ENCODE results near the gene ZFPL1. TPM values are rescaled to one million over a fixed set of nuclear protein-coding genes. Genes with fewer than 3 reads are reported as not detected.

The ZFPL1 gene
- total RNA-seq, 1 donor = 28.9 TPM

DNA sequence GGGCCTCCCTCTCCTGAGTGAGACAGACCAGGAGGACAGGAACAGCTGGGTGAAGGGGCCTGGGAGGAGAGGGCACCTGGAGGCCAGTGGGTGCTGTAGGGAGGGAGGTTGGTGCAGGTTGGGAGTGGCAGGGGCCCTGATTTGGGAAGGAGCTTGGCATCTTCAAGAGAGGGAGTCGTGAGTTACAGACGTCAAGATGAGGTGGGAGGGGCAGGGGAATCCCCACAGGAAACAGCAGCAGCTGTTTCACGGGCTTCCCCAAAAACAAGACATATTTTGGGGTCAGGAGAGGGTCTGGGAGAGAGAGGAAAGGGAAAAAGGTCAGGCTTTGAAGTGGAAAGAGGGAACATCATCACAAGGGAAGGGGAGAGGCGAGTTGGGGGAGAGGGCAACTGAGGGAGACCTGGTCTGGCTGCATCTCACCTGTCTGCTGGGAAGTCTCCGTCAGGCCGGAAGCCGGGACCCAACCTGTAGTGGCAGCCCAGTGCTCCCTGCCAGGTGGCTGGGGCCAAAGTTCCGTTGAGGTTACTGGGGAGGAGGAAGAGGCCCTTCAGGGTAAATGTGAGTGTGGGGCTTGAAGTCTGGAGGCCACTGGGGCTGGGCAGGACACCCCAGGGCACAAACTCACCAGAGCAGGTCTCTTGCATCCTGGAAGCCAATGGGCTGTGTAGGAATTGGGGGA lies 30.1 kb upstream of the ZFPL1 start:
- H3K4me3 ChIP-seq (ENCODE audit: low read depth, low read length) = no peak overlapping the region
- TF ChIP-seq, protein P1, sequence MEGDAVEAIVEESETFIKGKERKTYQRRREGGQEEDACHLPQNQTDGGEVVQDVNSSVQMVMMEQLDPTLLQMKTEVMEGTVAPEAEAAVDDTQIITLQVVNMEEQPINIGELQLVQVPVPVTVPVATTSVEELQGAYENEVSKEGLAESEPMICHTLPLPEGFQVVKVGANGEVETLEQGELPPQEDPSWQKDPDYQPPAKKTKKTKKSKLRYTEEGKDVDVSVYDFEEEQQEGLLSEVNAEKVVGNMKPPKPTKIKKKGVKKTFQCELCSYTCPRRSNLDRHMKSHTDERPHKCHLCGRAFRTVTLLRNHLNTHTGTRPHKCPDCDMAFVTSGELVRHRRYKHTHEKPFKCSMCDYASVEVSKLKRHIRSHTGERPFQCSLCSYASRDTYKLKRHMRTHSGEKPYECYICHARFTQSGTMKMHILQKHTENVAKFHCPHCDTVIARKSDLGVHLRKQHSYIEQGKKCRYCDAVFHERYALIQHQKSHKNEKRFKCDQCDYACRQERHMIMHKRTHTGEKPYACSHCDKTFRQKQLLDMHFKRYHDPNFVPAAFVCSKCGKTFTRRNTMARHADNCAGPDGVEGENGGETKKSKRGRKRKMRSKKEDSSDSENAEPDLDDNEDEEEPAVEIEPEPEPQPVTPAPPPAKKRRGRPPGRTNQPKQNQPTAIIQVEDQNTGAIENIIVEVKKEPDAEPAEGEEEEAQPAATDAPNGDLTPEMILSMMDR (IDR thresholded peaks at IDR 0.05; ENCODE audit: insufficient read depth, low read depth, low read length) = no peak
- DNase-seq (ENCODE audit: low read depth) = no peak

DNA sequence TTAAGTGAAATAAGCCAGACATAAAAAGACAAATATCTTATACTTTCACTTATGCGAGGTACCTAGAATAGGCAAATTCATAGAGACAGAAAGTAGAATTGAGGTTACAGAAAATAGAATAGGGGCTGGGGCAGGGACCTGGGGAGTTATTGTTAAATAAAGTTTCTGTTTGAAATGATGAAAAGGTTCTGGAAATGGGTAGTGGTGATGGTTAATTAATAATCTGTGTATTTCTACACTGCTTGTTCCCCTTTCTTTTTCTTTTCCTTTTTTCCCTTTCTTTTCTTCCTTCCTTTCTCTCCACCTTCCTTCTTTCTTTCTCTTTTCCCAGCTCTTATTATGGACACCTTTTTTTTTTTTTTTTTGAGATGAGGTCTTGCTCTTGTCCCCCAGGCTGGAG lies 28.5 kb upstream of the ZFPL1 start:
- TF ChIP-seq, protein P1 (IDR thresholded peaks at IDR 0.05; ENCODE audit: insufficient read depth, low read depth, low read length) = no peak
- no peak overlapping the region for H3K4me3 ChIP-seq (ENCODE audit: low read depth, low read length)
- DNase-seq (ENCODE audit: low read depth) = no peak

DNA sequence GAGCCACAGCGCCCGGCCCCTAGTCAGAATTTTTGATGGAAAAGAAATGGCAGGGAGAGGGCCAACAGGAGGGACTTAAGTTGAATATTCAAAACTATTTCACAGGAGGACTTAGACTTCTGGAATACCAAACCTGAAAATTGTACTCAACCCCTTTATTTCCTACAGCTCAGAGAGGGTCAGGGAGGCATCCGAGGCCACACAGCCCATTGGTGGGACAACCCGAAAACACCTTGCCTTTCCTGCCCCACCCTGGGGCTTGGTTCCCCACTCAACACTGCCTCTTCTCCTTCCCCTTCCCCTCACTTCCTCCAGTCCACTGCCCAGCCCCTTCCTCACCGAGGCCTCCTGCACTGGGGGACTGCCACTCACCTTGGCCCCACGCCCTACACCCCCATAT lies 27.0 kb upstream of the ZFPL1 start:
- H3K4me3 ChIP-seq (ENCODE audit: low read depth, low read length) = no peak overlapping the region
- DNase-seq (ENCODE audit: low read depth) = no peak
- TF ChIP-seq, protein P1 (IDR thresholded peaks at IDR 0.05; ENCODE audit: insufficient read depth, low read depth, low read length) = no peak

DNA sequence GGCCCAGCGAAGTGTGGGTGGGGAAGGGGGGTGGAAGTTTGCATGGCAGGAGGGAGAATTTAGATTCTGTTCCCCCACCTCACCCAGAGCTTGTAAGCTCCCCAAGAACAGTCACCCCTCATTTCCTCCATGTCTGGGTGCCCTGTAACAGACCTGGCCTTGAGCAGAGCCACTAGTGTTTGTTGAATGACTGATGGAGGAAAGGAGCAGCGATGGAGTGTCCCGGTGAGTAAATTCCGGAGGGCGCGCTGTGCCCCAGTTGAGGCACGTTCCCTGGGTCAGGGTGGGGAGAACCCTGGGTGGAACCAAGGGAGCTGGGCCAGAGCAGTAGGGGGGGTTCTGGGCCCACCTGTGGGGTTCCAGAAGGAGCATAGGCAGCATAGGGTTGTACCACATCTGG lies 26.5 kb upstream of the ZFPL1 start:
- no peak for DNase-seq (ENCODE audit: low read depth)
- TF ChIP-seq, protein P1 (IDR thresholded peaks at IDR 0.05; ENCODE audit: insufficient read depth, low read depth, low read length) = no peak
- H3K4me3 ChIP-seq (ENCODE audit: low read depth, low read length) = no peak overlapping the region

DNA sequence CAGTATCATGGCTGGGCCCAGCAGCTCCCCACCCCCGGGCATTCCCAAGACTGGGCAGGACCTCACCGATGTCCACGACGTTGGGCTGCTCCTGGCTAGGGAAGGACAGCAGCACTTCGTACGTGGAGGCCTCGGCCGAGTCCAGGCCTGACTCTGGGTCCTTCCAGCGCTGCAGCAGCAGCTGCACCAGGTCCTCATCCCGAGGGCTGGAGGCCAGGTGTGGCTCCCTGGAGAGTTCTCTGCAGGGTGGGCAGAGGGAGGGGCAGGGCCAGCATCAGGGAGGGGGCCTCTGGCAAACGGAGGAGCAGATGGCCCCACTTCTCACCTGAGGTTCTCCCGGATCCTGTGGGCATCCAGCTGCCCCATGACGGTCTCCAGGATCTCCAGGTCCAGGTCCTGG lies 26.0 kb upstream of the ZFPL1 start:
- no peak overlapping the region for H3K4me3 ChIP-seq (ENCODE audit: low read depth, low read length)
- TF ChIP-seq, protein P1 (IDR thresholded peaks at IDR 0.05; ENCODE audit: insufficient read depth, low read depth, low read length) = no peak
- no peak for DNase-seq (ENCODE audit: low read depth)

DNA sequence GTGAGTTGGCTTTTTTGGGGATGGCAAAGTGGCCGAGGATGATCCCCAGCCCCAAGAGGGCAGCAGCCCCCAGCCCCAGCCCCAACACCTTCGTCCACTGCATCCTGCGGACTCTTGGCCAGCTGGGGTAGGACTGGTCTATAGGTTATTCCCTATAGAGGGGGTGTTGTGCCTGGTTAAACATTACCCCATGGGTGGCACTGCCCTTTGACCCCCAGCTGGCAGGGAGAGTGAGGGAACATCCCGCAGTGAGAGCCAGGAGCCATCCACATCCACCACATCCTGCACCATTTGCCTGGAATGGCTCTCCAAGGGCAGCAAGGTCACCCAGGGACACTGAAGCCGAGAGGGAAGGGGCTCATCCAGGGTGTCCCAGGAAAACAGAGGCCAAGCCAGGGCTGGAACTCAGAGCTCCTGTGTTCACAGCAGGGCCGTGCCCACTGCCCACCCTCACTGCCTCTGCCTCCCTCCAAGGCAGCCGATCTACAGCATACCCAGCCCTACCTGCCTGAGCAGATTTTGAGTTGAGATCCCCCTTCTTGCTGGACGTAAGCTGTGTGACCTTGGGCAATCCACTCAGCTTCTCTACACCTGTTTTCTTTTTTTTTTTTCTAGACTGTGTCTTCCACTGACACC lies 25.5 kb upstream of the ZFPL1 start, which contains the start of gene NAALADL1:
Gene NAALADL1, minus strand, starts transcription at position 135 of the 636 bp plus-strand sequence. Its CDS starts 32 bp downstream, at position 103.
- no peak within 1 kb of the TSS for H3K4me3 ChIP-seq (ENCODE audit: low read depth, low read length)
- DNase-seq (ENCODE audit: low read depth) = no peak
- TF ChIP-seq, protein P1 (IDR thresholded peaks at IDR 0.05; ENCODE audit: insufficient read depth, low read depth, low read length) = no peak
